ENCODE data around the gene DCLK2. TPM values are rescaled to one million over a fixed set of nuclear protein-coding genes. Genes with fewer than 3 reads are reported as not detected.

The DCLK2 gene
- 11.8 and 11.9 TPM in 2 replicates for total RNA-seq

DNA sequence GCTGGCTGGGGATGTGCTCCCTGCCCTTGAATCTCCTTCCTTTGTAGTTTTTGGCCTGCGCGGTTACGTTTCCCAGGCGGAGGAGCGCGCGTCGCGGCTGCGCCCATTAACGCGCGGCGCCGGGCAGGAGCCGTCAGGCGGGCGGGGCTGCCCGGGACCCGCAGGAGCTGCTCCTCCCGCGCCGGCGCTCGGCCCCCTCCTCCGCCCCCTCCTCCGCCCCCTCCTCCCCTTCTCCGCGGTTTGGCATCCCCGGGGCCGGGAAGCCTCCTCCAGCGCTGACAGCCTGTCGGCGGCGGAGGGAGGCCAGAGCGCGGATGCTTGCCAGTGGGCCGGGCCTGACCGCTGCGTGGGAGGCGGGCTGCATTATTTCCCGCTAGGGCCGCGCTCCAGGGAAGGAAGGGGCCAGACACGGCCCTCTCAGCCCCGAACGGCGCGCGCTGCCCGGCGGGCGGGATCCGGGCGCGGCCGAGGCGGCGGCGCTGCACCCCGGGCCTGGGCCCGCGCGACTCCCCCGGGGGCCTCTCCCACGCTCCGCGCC, at the start of gene DCLK2:
DCLK2 (plus strand) TSS at position 405 of the 538 bp plus-strand sequence. CDS start 583 bp downstream, outside the sequence.

Small RNAs within 50 kb of the gene (small RNA-seq; reads per million reads assigned to genes)
- not detected for gene RNU7-194P

Measured in articular chondrocyte of knee joint (primary cell).